ENCODE results near the gene FCN2. TPM values are rescaled to one million over a fixed set of nuclear protein-coding genes. Genes with fewer than 3 reads are reported as not detected.

FCN2 gene
- not detected for total RNA-seq

DNA sequence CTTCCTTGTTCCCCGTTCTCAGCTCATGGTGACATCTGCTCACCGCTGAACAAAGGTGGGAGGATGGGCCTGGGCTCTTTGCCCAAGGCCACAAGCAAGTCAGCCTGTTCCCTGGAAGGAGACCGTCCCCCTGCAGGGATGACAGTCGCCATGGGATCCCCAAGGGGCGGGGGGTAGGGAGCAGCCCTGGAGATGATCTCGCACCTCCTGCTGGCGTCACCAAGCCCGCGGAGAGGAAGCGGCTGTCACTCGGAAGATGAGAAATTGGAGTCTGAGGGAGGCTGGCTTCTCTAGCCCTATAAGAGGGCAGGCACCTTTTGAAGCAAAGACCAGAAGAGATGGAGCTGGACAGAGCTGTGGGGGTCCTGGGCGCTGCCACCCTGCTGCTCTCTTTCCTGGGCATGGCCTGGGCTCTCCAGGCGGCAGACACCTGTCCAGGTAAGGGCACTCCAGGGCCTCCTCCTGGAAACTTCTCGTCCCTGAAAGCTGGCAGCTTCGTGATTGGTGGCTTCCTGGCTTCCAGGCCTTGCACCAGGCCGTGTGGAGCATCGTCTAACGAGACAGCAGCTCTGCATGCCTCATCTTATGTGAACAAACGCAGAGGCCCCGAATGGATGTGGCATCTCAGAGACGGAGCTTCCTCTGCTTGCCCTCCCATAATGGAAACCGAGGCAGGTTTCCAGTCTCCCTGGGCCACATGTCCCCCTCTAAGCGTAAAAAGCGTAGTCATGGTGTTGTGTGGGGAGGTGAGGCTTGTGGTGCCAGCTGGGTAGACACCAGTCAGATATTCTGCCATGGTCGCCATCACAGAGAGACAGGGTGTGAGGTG, at the start of gene FCN2:
Gene FCN2, plus strand, starts transcription at position 327 of the 829 bp plus-strand sequence. Its CDS starts 12 bp downstream, at position 339.
- H3K9me3 Mint-ChIP-seq: no peaks in the 10 kb centered on the region
- ATAC-seq (replicated peaks in 1 of 2) (no peak), DNase-seq (no peak)
- H3K4me1 Mint-ChIP-seq (ENCODE audit: low read depth): no peaks in the 10 kb centered on the region
- H3K27ac Mint-ChIP-seq: no peak within 1 kb of the TSS
- H3K27me3 Mint-ChIP-seq (ENCODE audit: low read depth): peaks cover 12% of the 10 kb centered on the region
- H3K36me3 Mint-ChIP-seq (ENCODE audit: insufficient read depth in 2 of 2): no peaks in the 10 kb centered on the region
- H3K4me3 Mint-ChIP-seq: no peak within 1 kb of the TSS

DNA sequence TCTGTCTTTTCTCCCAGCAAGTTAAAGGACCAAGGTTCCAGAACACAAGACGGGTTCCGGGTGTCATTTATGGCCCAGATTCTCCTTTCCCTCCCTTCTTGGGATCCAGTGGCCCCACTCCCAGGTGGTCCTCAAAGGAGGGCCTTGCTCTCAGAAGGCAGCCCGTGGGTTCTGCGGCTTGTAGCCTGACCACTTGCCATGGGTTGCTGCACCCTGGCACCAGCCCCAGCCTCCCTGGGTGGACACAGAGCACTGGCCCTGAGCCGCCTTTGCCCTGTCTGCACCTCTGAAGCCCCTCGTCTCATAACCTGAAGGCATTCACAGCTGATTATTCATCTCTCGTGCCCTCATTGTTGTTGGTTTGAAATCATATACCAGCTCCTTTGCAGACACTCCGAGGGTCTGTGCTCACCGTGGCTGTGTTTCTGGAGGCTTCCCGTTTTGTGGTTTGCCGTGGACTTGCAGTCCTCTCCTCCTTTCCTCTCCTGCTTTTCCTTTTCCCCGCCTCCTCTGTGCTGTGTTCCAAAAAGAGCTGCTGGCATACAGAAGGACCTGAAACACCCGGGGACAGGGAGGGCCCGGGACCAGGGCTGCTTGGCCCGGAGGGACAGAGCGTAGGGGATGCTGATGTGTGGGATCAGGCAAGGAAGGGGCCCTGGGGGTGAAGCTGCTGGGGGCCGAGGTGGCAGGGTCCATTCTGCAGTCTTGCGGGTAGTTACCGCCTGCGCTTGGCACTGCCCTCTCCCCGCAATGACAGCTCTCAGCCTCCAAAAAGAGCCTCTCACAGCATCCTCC, 49.5 kb upstream of the FCN2 start:
- no peaks in the 10 kb centered on the region for H3K27me3 Mint-ChIP-seq (ENCODE audit: low read depth)
- no peaks in the 10 kb centered on the region for H3K4me1 Mint-ChIP-seq (ENCODE audit: low read depth)
- ATAC-seq (replicated peaks in 1 of 2): no peak
- no peaks in the 10 kb centered on the region for H3K36me3 Mint-ChIP-seq (ENCODE audit: insufficient read depth in 2 of 2)
- H3K4me3 Mint-ChIP-seq: no peak overlapping the region
- DNase-seq: no peak
- H3K27ac Mint-ChIP-seq: no peak overlapping the region
- H3K9me3 Mint-ChIP-seq: no peaks in the 10 kb centered on the region

DNA sequence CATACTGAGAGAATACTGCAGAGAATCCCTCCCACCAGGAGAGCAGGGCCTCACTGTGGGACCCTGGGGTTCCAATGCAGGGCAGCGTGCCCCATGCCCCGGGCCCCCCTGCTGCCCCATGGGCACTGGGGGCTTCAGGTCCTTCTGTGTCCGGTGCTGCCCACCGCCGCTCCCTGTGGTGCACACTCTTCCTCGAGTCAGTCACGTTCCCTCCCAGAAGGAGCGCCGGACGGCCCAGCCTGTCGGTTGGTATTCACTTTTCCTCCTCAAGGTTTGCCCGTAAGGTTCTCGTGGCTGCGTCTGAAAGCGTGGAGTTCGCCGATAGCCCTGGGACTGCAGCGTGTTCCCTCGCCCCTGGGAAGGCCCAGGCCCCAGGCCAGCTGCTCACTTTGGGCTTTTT, 48.1 kb upstream of the FCN2 start:
- no peak for ATAC-seq (replicated peaks in 1 of 2)
- no peaks in the 10 kb centered on the region for H3K9me3 Mint-ChIP-seq
- no peak overlapping the region for H3K27ac Mint-ChIP-seq
- no peaks in the 10 kb centered on the region for H3K27me3 Mint-ChIP-seq (ENCODE audit: low read depth)
- H3K4me1 Mint-ChIP-seq (ENCODE audit: low read depth): no peaks in the 10 kb centered on the region
- H3K4me3 Mint-ChIP-seq: no peak overlapping the region
- DNase-seq: no peak
- H3K36me3 Mint-ChIP-seq (ENCODE audit: insufficient read depth in 2 of 2): no peaks in the 10 kb centered on the region

DNA sequence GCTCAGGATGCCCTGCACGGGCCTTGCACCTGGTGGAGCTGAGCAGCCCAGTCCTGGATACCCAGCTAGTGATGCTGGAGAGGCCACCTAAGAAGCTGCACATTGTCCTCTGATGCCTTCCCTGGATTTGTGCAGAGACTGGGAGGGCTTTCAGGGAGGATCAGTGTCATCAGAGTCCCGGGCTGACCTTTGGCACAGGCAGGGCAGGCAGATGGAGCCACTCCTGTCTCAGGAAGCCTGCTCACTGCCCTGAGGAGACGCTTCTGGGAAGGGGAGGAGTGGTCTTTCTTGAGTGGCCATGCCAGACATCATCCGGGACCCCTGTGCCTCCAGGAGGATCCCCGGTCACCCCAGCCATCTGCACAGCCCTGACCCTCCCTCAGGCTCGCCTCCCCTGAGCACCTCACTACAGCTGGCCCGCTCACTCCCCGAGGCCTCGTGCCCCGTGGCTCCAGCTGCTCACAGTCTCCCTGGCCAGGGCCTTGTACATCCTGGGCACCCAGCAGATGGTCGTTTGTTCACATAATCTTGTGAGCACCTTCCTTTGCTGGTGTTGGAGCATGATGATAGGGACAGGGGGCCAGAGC, 47.2 kb upstream of the FCN2 start:
- ATAC-seq (replicated peaks in 1 of 2) (no peak), DNase-seq (no peak)
- H3K9me3 Mint-ChIP-seq: no peaks in the 10 kb centered on the region
- no peaks in the 10 kb centered on the region for H3K4me1 Mint-ChIP-seq (ENCODE audit: low read depth)
- H3K4me3 Mint-ChIP-seq: no peak overlapping the region
- H3K36me3 Mint-ChIP-seq (ENCODE audit: insufficient read depth in 2 of 2): no peaks in the 10 kb centered on the region
- H3K27ac Mint-ChIP-seq: no peak overlapping the region
- no peaks in the 10 kb centered on the region for H3K27me3 Mint-ChIP-seq (ENCODE audit: low read depth)

DNA sequence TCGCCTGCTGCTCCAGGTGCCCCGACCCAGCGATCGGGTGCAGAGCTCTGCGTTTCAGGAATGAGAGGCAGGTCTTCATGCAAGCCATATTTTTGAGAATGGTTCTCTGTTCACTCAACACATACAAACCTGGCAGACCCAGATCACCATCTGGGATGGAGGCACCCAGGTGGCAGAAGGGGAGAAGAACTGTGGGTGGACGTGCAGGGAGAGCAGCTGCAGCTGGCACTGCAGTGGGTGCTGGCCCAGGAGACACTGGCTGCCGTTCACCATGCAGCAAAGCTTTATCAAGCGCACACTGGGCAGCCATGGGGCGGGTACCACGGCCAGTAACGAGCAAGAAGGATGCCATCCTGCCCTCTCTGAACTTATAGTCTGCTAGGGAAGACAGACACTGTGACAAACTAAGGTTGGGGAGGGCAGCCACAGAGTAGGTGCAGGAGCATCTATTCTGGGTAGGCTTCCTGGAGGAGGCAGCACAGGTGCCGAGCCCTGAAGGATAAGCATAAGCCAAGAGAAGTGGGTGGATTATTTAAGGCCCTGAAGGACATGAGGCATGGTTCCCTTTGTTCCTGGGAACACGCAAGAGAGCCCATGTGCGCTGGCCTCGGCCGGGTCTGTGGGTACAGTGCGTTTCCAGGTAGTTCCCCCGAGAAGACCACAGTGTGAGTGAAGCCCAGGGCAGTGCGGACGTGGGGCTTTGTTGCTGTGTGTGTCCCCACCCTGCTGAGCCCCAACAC, 46.2 kb upstream of the FCN2 start:
- Mint-ChIP-seq H3K27ac (no peak overlapping the region), H3K9me3 (no peaks in the 10 kb centered on the region), H3K27me3 (ENCODE audit: low read depth) (no peaks in the 10 kb centered on the region), H3K36me3 (ENCODE audit: insufficient read depth in 2 of 2) (no peaks in the 10 kb centered on the region), H3K4me1 (ENCODE audit: low read depth) (no peaks in the 10 kb centered on the region), H3K4me3 (no peak overlapping the region)
- ATAC-seq (replicated peaks in 1 of 2): no peak
- no peak for DNase-seq

DNA sequence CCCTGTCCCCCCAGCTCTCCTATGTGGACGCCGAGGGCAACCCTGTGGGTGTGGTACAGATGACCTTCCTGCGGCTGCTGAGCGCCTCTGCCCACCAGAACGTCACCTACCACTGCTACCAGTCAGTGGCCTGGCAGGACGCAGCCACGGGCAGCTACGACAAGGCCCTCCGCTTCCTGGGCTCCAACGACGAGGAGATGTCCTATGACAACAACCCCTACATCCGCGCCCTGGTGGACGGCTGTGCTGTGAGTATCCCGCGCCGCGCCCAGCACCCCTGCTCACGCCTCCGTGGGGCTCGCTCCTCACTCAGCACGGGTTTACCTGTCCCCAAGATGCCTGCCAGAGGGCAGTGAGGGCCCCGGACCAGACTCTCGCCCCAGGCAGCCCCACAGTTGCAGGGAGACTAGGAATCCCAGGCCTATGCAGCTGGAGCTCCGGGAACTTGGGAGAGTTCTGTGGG, 45.6 kb upstream of the FCN2 start:
- Mint-ChIP-seq H3K9me3 (no peaks in the 10 kb centered on the region), H3K27me3 (ENCODE audit: low read depth) (no peaks in the 10 kb centered on the region), H3K4me3 (no peak overlapping the region), H3K27ac (no peak overlapping the region), H3K4me1 (ENCODE audit: low read depth) (no peaks in the 10 kb centered on the region), H3K36me3 (ENCODE audit: insufficient read depth in 2 of 2) (no peaks in the 10 kb centered on the region)
- DNase-seq: no peak
- no peak for ATAC-seq (replicated peaks in 1 of 2)

- Mint-ChIP-seq H3K9me3 (no peaks in the 10 kb centered on the region), H3K4me1 (ENCODE audit: low read depth) (no peaks in the 10 kb centered on the region), H3K27ac (no peak overlapping the region), H3K4me3 (no peak overlapping the region), H3K27me3 (ENCODE audit: low read depth) (no peaks in the 10 kb centered on the region), H3K36me3 (ENCODE audit: insufficient read depth in 2 of 2) (no peaks in the 10 kb centered on the region)
- ATAC-seq (replicated peaks in 1 of 2) (no peak), DNase-seq (no peak)
Measured at GRCh38 chr9:134835448-134835847, 45.2 kb upstream of the FCN2 start.

DNA sequence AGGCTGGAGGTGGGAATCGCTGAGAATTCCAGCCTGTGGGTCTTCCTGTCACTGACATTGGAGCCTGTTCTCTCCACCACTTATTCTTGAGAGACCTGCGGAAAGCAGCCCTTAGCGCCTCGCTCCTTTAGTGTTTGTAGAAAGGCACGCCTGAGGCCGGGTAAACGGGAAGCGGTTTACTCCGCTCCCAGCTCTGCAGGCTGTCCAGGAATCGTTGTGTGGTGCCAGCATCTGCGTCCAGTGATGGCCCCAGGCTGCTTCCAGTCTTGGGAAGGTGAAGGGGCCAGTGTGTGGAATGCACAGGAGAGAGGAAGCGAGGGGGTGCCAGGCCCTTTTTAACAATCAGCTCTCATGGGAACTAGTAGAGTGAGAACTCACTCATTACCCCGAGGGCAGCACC, 44.6 kb upstream of the FCN2 start:
- Mint-ChIP-seq H3K27ac (no peak overlapping the region), H3K4me3 (no peak overlapping the region), H3K4me1 (ENCODE audit: low read depth) (no peaks in the 10 kb centered on the region), H3K9me3 (no peaks in the 10 kb centered on the region), H3K36me3 (ENCODE audit: insufficient read depth in 2 of 2) (no peaks in the 10 kb centered on the region), H3K27me3 (ENCODE audit: low read depth) (no peaks in the 10 kb centered on the region)
- DNase-seq (no peak), ATAC-seq (replicated peaks in 1 of 2) (no peak)

DNA sequence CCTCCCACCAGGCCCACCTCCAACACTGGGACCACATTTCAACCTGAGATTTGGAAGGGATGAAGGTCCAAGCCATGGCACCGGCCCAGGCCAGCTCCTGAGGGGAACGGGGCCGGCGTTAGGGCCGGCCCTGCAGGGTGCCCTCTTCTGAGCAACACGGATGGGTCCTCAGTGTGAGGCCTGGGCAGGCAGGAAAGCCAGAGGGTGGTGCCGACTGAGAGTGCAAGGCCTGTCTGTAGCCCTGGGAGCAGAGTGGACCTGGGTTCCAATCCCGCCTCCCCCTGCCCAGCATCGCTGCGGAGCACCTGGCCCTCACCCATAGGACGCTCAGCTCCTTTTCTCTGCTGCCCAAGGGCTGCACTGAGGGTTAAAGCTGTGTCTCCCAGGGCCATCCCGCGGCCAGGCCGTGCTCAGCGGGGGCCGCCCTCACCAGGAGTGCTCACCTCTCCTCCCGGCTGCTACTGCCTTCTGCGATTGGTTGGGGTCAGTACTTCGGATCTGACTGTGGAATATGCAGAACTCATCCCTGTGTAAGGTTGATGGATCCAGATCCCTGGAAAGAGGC, 44.1 kb upstream of the FCN2 start:
- Mint-ChIP-seq H3K27ac (no peak overlapping the region), H3K27me3 (ENCODE audit: low read depth) (no peaks in the 10 kb centered on the region), H3K36me3 (ENCODE audit: insufficient read depth in 2 of 2) (no peaks in the 10 kb centered on the region), H3K9me3 (no peaks in the 10 kb centered on the region), H3K4me1 (ENCODE audit: low read depth) (no peaks in the 10 kb centered on the region), H3K4me3 (no peak overlapping the region)
- ATAC-seq (replicated peaks in 1 of 2) (no peak), DNase-seq (no peak)

DNA sequence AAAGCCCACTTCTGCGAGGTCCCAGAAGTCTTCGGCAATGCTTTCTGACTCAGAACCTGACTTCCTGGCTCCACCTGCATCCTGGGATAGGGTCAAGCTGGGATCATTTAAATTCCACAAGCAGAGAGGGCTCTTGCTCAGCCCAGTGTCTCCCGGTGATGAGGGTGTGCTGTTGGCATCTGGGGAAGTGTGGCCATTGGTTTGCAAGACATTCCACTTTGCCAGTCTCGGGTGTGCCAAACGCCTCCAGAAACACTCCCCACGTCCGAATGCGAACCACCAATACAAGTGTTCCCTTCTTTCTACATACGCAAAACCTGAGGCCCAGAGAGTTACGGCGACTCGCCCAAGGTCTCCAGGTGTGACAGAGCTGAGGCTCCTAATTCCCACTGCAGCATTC, 43.1 kb upstream of the FCN2 start:
- DNase-seq (no peak), ATAC-seq (replicated peaks in 1 of 2) (no peak)
- H3K27me3 Mint-ChIP-seq (ENCODE audit: low read depth): no peaks in the 10 kb centered on the region
- H3K4me3 Mint-ChIP-seq: no peak overlapping the region
- H3K36me3 Mint-ChIP-seq (ENCODE audit: insufficient read depth in 2 of 2): no peaks in the 10 kb centered on the region
- H3K27ac Mint-ChIP-seq: no peak overlapping the region
- no peaks in the 10 kb centered on the region for H3K9me3 Mint-ChIP-seq
- no peaks in the 10 kb centered on the region for H3K4me1 Mint-ChIP-seq (ENCODE audit: low read depth)

- no peaks in the 10 kb centered on the region for H3K36me3 Mint-ChIP-seq (ENCODE audit: insufficient read depth in 2 of 2)
- DNase-seq (no peak), ATAC-seq (replicated peaks in 1 of 2) (no peak)
- H3K9me3 Mint-ChIP-seq: no peaks in the 10 kb centered on the region
- no peaks in the 10 kb centered on the region for H3K27me3 Mint-ChIP-seq (ENCODE audit: low read depth)
- H3K4me1 Mint-ChIP-seq (ENCODE audit: low read depth): no peaks in the 10 kb centered on the region
- H3K27ac Mint-ChIP-seq: no peak overlapping the region
- no peak overlapping the region for H3K4me3 Mint-ChIP-seq
Measured at GRCh38 chr9:134838651-134839454, 41.8 kb upstream of the FCN2 start.

GRCh38 chr9:134839455-134840125, 41.0 kb upstream of the FCN2 start:
- ATAC-seq (replicated peaks in 1 of 2) (no peak), DNase-seq (no peak)
- H3K36me3 Mint-ChIP-seq (ENCODE audit: insufficient read depth in 2 of 2): no peaks in the 10 kb centered on the region
- H3K9me3 Mint-ChIP-seq: no peaks in the 10 kb centered on the region
- H3K27me3 Mint-ChIP-seq (ENCODE audit: low read depth): no peaks in the 10 kb centered on the region
- no peak overlapping the region for H3K27ac Mint-ChIP-seq
- H3K4me1 Mint-ChIP-seq (ENCODE audit: low read depth): no peaks in the 10 kb centered on the region
- no peak overlapping the region for H3K4me3 Mint-ChIP-seq

Data from activated T-cell treated with anti-CD3 and anti-CD28 coated beads, Interleukin-2, amount 50 U/mL, for 72 hours (primary cell).